NCI-H2171 treated with DMSO at 0.1 percent for 48 hours (cell line): ENCODE data around the gene FGF12.

Source experiments
- DNase-seq: peaks from one replicate; lab custom pipeline; 2025; lab: John Stamatoyannopoulos, UW

The FGF12 gene

DNA sequence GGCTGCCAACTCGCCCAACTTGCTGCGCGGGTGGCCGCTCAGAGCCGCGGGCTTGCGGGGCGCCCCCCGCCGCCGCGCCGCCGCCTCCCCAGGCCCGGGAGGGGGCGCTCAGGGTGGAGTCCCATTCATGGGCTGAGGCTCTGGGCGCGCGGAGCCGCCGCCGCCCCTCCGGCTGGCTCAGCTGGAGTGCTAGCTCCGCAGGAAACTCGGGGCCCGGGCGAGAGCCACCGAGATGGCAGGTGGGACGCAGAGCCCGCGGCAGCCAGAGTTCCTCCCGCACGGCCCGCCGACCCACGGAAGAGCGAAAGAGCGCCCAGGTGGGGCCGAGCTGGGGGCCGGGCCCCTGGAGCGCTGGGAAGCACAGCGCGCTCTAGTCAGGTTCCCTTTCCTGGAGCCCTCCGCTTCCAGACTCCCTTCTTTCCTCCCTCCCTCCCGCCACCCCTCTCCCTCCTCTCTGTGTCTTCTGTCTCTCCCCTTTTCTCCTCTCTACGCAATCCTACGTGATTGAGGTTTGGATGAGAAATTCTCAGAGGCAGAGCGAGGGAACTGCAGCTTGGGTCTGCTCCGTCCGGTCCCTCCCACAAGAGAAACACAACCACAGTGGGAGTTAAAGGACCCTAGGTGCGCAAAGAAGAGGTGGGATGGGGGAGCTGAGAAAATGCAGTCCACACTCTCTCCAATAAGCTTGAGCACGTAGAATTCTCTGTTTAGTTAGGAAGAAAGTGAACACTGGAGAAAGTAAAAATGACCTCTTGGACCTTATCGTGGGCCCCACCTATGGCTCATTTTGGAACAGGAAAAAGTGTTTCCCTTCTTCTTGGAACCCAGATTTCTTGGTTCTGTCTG is 317.3 kb downstream of the FGF12 start:
- peak; percentile 72 for DNase-seq

DNA sequence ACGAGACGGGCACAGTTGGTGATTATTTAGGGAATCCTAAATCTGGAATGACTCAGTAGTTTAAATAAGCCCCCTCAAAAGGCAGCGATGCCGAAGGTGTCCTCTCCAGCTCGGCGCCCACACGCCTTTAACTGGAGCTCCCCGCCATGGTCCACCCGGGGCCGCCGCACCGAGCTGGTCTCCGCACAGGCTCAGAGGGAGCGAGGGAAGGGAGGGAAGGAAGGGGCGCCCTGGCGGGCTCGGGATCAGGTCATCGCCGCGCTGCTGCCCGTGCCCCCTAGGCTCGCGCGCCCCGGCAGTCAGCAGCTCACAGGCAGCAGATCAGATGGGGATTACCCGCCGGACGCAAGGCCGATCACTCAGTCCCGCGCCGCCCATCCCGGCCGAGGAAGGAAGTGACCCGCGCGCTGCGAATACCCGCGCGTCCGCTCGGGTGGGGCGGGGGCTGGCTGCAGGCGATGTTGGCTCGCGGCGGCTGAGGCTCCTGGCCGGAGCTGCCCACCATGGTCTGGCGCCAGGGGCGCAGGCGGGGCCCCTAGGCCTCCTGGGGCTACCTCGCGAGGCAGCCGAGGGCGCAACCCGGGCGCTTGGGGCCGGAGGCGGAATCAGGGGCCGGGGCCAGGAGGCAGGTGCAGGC is 318.0 kb downstream of the FGF12 start:
- DNase-seq = peak; percentile 49

DNA sequence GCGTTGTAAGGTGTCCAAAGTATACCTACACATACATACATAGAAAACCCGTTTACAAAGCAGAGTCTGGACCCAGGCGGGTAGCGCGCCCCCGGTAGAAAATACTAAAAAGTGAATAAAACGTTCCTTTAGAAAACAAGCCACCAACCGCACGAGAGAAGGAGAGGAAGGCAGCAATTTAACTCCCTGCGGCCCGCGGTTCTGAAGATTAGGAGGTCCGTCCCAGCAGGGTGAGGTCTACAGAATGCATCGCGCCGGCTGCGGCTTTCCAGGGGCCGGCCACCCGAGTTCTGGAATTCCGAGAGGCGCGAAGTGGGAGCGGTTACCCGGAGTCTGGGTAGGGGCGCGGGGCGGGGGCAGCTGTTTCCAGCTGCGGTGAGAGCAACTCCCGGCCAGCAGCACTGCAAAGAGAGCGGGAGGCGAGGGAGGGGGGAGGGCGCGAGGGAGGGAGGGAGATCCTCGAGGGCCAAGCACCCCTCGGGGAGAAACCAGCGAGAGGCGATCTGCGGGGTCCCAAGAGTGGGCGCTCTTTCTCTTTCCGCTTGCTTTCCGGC is 318.6 kb downstream of the FGF12 start:
- DNase-seq = no peak

DNA sequence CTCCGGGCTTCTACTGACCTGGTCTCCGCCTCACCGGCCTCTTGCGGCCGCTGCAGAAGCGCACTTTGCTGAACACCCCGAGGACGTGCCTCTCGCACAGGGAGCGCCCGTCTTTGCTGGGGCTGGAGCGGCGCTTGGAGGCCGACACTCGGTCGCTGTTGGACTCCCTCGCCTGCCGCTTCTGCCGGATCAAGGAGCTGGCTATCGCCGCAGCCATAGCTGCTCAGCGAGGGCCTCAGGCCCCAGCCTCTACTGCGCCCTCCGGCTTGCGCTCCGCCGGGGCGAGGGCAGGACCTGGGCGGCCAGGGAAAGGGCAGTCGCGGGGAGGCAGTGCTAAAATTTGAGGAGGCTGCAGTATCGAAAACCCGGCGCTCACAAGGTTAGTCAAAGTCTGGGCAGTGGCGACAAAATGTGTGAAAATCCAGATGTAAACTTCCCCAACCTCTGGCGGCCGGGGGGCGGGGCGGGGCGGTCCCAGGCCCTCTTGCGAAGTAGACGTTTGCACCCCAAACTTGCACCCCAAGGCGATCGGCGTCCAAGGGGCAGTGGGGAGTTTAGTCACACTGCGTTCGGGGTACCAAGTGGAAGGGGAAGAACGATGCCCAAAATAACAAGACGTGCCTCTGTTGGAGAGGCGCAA is 319.2 kb downstream of the FGF12 start:
- DNase-seq = no peak

DNA sequence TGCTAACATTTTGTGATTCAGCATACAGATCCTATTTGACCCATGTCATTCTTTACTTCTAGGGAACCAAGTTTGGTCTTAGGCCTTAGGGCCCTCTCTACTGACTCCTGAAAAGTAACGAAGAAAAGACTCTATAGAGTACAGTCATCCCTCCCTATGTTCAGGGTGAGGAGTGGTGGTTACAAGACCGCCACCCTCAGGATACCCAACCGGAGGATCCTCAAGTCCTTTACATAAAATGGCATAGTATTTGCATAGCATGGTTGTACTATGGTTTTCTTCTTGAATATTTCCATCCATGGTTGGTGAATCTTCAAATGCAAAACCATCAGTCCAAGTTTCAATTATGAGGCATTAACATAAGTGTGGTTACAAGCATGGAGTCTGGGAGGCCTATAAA is 327.6 kb downstream of the FGF12 start:
- no peak for DNase-seq

DNA sequence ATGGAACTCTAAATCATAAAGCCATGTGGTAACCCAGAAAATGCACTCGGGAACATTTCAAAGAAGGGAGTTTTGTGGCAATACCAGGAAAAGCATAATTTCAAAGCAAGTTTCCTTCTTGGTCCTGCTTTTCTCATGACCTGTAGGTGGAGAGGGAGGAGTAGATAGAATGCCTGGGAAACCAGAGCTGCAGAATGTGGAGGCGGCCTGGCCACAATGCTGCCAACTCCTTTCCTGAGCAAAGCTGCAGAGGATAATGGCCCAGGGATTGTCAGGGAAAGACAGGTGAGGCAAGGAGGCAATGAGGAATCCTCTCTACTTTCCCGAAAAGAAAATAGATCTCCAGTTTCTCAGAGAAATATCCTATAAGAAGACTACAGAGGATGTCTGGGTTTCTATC is 330.3 kb downstream of the FGF12 start:
- no peak for DNase-seq

DNA sequence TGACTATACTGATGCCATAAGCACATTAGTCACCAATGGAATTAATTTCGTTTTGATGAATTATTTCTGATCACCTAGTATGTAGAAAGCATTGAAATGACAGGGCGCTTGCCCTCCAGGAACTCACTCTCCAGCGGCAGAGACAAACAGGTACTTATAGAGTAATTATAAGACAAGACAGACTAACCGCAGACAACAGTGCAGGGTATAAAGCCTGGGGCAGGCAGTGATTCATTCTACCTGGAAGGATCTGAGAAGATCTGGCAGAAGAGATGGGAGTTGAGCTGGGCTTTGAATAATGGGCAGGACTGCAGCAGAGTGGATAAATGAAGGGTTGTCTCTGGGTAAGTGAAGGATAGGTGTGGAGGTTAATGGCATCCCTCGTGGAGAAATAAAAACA is 331.8 kb downstream of the FGF12 start:
- no peak for DNase-seq

DNA sequence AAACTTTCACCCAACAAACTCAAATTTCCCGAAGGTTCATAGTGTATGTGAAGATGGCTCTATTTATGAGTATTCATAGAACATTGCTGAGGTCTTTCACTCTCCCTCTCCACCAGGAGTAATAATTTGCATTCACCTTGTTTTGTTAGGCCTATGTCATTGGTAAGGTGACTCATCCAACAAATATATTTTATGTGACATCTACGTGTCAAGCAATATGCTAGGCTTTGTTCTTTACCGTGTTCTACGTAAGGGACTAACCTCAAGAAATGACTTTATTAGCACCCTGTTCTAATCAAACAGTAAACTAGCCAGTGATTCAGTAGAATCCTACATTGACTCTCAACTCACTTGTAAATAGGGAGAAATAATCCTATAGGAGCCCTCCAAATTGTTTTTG is 334.4 kb downstream of the FGF12 start:
- no peak for DNase-seq

DNA sequence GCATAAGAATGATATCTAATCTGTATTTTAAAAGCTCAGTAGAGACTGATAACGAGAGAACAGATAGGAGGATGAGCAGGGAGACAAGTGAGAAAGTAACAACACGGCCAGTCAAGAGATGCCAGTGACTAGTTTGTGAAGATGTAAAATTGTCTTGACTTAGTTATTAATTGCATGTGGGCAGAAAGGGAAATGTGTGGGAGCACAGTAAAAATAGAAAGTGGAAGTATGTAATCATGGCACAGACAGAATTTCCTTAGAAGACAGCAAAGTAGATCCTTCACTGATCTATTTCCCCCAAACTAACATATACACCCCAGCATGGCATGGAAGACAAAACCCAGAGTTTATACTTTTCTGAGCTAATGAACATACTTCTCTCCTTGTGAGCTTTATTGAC is 344.5 kb downstream of the FGF12 start:
- DNase-seq = no peak

DNA sequence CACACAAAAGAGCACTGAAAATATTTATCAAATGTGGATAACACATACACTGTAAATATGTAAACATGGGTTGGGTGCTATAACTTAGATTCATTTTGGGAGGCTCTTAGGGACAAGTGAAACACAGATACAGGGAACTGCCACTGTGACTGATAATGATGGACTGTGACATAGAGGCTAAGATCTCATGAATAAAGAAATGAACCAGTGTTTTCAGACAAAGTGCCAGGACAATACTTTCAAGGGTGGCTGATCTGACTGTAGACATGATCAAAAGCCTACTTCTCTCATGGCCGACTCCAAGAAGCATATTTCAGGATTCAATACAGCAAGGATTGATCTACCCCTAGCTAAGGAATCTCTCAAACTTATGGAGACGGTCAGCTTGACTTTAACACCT is 353.8 kb downstream of the FGF12 start:
- DNase-seq = peak; percentile 58

DNA sequence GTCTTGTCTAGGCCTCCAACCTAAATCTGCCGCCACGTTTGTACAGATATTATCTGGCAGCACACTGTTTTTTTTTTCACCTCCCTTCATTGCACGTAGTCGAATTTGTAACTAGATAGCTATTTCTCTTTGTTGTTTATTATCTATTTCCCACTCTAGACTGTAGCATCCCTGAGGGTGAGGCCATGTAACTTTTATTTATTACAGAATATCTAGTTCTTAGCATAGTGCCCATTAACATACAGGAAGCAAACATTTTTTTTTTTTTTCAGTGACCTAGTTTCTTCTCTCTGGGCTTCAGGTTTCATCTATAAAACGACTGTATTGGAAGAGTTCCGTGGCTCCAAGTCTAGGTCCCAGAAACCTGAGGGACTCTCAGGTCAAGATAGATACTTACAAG is 354.3 kb downstream of the FGF12 start:
- DNase-seq = peak; percentile 96

DNA sequence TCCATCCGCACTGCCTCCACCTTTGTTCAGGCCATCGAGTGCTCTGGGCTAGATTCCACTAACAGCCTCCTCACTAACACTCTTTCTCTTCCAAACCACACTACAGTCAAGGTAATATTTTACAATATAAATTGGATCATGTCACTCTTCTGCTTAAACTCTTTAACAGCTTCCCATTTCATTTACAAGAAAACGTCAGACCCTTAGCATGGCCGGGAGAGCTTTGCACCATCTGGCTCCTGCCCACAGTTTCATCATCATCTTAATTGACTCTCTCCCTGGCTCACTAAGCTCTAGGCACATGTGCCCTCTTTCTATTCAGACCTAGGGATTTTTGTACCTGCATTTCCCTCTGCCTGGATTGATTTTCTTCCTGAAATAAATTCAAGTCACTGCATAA is 354.7 kb downstream of the FGF12 start:
- peak; percentile 97 for DNase-seq

DNA sequence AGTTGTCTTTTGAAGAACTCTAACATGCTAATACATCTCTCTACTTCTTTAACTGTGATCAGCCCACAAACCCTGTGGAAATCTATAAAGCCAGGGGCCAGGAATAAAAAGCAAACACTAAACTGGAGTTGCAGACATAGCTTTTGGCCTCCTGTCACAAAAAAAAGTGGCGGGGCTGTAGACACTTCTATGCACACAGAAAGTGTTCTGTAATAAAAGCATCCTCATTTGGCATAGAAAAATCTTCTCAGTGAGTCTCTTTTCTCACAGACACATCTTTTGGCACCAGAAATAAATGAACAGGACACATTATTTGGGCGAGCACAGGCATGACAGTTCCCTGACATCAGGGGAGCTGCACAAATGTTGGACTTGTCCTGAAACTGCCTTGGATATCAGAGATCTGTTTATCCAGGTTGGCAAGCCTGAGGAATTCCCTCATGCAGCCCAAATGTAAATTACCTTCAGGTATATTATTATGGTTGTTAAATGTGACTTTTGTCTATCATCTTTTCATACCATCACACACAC is 355.4 kb downstream of the FGF12 start:
- DNase-seq = peak; percentile 77

DNA sequence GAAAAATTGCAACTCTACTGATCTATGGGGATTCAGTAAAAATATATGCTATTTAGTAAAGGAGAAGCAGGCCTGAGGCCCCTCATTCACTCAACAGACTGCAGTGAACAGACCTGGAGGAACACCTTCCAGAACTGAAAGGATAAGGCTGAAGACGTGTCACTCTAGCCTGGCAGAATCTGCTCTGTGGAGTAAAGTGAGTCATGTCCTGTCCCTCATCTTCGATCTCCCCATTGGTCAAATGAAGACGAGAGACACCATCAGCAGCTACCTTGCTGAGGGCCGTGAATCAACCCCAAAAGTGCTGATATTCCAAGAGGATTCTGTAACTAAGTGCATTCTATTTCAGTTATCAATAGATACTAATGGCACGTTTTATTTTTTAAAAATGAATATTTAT is 359.7 kb downstream of the FGF12 start:
- DNase-seq = no peak

DNA sequence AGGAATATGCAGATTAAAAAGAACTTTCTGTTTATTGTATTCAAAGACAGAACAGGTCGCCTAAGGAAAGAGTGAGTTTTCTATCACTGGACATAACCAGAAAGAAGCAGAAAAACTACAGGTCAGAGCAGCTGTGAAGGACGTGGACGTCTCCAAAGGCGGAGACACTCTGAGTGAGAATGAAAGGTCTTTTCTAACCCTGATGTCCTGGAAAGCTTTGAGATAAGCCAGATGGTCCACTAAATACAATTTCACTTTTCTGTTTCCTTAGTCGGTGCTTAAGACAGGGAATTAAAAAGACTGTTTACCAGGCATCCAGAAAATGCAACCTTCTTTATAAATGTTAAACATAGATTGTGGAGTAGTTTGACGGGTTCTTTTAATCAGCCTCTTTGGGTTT is 360.4 kb downstream of the FGF12 start:
- no peak for DNase-seq

DNA sequence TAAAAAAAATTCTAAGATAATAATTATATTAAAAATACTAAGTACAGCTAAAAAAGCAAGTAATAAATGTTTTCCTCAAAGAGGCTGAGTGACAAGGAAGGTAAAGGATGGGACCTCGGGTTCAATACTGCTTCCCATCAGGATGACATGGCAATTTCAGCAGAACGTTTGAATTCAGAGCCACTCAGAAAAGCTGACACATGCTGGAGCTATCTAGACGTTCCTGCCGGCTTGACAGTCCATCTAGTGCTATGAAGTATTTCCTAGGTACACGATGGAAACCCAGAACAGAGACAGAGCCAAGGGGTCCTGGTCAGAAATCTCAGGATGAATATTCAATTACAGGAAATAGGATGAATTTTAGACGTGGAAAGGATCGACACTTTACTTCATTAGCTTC is 361.8 kb downstream of the FGF12 start:
- no peak for DNase-seq

DNA sequence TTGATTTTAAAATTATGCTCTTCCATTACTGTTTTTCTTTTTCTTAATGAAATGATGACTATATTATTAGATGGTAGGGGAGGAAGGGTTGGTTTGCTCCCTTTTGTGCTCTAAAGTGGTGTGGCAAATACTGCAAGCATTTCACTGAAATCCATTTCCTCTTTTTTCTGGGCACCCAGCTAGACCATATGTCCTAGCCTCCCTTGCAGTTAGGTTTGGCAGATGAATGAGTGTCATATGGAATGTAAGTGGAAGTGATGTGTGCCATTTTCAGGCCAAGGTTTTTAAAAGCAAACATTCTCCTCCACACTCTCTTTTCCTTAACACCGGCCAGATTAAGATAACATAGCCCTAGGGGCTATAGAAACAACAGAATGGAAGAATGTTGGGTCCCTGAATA is 363.0 kb downstream of the FGF12 start:
- DNase-seq = peak; percentile 33

DNA sequence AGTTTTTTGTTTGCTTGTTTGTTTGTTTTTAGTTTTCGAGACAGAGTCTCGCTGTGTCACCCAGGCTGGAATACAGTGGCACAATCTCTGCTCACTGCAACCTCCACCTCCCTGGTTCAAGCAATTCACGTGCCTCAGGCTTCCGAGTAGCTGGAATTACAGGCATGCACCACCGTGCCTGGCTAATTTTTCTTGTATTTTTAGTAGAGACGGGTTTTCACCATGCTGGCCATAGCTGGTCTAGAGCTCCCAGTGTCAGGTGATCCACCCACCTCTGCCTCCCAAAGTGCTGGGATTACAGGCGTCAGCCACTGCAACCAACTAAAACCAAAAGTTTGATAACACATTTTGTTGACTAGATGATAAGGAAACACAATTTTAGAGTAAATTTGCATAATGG is 372.7 kb downstream of the FGF12 start:
- DNase-seq = no peak

DNA sequence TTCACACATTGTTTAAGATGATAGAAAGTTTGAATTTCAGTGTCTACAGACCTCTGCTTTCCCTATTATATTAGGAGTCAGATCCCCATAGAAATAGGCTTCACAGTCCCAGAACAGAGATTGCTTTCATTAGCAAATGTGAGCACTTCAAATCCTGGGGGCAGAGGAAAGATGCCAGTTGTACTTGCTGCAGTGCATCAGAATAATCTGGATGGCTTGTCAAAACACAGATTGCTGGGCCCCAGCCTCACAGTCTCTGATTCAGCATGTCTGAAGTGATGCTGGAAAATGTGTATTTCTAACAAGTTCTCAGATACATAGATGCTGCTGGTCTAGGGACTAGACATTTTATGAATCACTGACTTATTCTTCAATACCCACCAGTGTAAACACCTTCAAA is 375.2 kb downstream of the FGF12 start:
- no peak for DNase-seq

DNA sequence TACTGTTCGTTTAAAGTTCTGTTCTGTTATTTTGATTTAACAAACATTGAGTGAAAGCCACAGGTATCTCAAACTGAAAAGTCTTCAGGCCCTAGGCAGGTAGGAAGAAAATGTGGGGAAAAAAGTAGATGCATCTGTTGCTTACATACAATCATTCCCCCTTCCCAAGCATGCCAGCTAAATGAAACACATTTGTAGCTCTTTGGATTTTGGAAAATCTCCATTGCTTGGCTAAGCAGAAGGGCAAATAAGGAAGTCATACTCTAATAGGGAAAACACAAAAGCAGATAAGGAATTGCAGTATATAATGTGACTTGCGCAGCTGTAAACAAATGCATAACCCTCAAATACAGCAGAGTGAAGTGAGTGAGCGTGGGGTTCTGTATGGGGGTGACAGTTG is 375.9 kb downstream of the FGF12 start:
- no peak for DNase-seq

DNA sequence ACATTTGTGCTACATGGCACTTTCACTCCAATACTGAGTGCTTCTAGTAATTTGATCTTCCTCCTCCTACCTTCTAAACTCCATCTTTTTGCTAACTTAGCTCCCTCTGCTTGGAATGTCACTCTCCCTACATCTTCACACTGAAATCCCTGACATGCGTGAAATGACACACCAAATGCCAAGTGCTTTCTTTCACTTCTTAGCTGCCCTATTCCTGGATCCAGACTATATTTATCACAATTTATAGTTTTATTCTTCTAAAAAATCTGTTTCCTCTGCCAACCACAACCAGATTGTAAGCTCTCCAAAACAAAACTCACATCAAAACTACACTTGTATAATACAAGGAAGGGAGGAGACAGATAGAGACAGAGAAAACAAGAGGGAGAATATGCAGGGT is 387.3 kb downstream of the FGF12 start:
- DNase-seq = peak; percentile 26

DNA sequence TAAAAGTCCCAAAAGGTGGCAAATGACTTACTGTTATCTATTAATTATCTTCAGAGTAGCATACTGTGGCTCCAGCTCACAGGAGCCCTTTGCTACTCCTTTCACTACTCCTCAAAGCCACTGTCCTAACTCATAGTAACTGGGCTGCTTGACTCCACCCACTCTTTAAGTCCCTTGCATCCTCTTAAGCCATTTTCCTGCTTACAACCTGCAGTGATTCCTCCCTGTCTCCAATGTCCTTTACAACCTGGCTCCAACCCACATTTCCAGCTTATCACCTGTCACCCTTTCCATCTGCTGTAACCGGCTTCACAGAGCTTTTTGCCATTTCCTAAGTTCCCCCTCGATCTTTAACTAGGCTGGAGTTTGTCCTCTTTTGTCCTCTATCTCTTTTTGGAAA is 388.1 kb downstream of the FGF12 start:
- peak; percentile 40 for DNase-seq

DNA sequence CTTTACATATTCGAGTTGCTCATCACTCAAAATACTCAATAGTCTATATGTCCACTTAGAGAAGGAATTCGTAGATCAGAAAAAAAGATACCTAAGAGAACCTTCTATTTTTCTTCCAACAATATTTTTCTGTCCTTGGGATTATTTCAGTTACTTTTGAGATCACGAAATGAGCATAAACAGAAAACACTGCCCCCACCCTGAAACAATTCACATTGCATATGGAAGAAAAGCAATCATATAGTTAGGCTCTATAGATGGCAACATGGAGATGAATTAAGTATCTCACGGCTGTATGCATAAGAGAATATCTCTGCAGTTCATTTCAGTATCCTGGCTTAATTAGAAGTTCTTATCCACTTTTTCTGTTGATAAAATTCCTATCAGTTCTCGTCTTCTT is 391.1 kb downstream of the FGF12 start:
- DNase-seq = no peak
